Suppressor macrophage (primary cell): ENCODE results near the gene PLAAT5.

Experiments
- DNase-seq, 4 experiments: peaks; one replicate each; pipeline ENCODE4 v3.0.0-alpha.2; 2020 to 2022

Gene PLAAT5

DNA sequence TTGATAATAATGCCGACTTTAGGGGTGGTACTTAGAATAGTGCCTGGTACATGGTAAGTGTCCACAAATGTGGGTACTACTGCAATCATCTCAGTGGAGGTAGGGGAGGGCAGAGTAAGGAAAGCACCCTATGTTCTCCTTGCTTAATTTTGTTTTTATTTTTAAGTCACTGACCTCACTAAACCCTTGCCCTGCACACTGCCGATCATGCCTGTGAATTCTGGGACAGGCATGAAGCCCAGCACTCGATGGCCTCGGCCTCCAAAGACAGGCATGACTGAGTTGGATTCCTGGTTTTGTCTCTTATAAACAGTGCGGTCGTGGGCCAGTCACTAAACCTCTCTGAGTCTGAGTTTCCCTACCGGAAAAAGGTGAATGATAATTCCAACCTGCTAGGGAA, 21.8 kb upstream of the PLAAT5 start:
- no peak for DNase-seq

DNA sequence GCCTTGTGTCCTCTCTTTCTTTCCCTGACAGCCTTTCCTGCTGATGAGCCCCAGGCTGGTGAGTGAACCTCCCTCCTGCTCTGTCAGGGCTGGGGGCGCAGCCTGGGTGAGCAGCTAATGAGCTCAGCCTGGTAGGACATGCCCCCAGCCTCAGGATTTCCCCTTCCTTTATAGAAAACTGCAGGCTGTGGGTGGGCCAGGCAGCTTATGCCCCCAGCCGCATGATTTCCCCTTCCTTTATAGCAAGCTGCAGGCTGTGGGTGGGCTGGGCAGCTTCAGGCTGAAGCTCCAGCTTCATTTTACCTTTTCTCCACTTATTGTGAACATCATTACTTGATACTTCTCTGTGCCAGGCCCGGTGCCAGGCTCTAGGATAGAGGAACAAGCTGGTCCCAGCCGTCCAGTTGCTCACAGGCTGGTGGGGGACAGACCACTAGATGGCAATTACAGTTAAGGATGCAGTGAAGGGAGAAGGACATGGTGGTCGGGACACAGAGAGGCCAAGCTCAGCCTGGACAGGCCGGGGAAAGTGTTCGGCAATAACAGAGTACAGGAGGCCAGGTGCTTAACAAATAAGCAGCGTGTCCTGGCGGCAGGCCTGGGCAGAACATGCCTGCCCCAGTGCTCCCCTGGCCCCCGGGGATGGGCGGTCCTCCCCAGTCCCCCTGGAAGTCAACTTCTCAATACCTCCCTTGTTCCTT, 20.2 kb upstream of the PLAAT5 start:
- peak in 2 of 4 experiments; percentile 20 for DNase-seq

DNA sequence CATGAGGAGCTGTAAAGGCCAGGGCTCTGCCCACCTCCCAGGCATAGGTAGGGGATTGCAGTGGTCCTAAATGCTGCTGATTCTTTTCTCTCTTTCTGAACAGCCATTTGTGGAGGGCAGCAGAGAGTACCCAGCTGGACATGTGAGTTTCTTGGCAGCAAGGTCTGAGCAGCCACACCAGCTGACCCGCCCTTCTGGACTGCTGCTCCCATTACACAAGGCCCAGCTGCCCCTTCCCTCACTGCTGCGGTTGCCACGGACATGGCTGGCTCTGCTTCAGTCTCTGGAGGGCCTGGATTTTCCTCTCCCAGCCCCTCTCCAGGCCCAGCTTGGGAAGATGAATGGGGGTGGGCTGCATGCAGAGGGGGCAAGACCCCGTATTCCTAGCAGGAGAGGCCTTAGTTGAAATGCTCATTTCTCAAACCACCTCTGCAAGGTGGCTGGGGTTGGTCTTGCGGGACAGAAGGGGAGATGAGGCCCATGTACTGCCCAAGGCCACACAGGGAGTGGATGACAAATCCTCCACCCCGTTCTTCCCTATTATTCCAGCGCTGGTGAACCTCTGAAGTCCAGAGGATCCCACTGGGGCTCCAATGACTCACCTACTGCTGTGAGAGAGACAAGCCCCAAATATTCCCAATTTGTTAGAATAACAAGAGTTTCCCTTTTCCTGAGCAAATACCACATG, 19.5 kb upstream of the PLAAT5 start:
- no peak for DNase-seq

DNA sequence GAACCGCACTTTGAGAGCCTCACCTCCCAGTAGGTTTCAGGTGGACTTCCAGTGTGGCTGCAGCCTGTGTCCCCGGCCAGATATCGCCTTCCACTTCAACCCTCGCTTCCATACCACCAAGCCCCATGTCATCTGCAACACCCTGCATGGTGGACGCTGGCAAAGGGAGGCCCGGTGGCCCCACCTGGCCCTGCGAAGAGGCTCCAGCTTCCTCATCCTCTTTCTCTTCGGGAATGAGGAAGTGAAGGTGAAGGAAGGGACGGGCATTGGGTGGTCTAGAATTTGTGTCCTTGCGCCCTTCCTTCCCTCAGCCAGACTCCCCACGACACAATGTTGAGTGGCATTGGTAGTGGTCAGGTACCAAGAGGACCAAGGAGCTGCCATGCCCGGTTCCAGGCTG, 17.8 kb upstream of the PLAAT5 start:
- DNase-seq = peak in 1 of 4 experiments; percentile 13

DNA sequence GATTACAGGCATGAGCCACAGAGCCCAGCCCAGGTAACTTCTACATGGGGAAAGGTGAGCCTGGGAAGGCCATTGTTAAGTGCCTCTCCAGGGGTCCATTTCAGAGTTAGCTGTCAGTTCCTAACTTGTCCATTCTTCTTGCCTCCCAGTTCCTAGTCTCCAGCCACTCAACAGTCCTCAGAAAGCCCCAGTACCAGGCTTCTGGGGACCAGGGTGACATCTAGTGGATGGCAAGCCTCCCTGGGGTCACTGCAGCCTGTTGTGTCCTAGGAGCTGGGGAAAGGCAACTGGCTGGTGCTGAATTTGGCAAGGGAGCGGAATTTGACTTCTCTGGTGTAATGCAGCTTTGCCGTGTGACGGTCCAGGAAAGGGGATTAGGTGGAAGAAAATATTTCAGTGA, 17.0 kb upstream of the PLAAT5 start:
- DNase-seq = peak; percentile 62 to 76 (median 73)

DNA sequence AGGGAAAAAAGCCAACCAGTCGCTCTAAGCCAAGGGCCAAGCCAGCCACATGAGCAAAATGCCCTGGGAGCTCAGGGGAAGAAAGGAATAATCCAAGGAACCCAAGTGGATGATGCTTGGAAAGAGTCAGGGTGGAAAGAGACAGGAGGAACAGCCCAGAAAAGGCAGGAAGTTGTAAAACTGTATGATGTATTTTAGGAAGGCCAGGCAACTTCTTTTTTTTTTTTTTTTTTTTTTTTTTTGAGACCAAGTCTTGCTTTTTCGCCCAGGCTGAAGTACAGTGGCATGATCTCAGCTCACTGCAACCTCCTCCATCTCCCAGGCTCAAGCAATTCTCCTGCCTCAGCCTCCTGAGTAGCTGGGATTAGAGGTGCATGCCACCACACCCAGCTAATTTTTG, 16.5 kb upstream of the PLAAT5 start:
- peak in 3 of 4 experiments; percentile 26 to 64 (median 52) for DNase-seq

DNA sequence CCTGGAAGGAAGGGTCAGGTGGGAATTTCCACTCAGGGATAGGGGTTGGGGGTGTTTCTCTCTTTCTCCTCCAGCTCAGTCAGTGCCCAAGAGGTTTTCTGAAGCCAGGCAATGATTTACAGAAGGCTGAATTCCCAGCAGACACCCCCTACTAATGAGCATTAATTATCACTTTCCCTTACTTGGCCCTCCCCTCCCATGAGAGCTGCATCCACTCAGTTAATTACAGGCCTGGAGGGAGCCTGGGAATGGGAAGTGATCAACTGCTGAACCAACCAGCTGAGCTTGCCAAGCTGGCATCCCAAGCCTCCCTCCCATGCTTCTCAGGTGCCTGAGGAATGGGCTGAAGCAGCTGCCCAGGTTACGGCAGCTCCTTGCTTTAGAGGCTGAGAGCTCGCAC, 15.9 kb upstream of the PLAAT5 start:
- no peak for DNase-seq

DNA sequence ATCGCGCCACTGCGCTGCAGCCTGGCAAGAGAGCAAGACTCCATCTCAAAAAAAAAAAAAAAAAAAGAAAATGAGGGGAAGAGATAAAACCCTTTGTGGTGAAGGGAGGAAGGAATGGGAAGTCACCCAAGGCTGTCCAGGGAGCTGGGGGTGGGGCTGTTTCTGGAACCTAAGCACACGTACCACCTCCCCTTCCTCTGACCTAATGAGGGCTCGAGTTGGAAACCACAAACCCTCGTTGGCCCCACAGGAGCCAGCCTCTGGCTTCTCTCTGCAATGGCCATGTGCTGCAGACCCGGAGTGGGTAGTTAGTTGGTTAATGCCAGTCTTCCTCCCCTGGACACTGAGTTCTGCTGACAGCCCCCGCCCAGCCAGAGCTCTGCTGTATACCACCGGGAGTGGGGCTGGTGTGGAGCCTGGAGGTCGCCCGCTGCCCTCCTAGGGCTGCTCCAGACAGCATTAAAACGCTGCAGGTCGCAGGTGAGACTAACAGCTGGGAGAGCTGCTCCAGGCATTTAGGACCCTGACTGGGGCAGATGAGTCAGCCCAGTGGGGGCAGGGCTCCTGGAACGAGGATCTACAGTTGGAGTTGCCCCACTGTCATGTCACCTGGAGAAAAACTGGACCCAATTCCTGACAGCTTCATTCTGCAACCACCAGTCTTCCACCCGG, 15.0 kb upstream of the PLAAT5 start, which contains the start of gene LGALS12:
TSS of gene LGALS12 (plus strand) at position 228 of the 672 bp plus-strand sequence. CDS start at position 603, 375 bp downstream.
- DNase-seq = peak; percentile 52 to 73 (median 68)

DNA sequence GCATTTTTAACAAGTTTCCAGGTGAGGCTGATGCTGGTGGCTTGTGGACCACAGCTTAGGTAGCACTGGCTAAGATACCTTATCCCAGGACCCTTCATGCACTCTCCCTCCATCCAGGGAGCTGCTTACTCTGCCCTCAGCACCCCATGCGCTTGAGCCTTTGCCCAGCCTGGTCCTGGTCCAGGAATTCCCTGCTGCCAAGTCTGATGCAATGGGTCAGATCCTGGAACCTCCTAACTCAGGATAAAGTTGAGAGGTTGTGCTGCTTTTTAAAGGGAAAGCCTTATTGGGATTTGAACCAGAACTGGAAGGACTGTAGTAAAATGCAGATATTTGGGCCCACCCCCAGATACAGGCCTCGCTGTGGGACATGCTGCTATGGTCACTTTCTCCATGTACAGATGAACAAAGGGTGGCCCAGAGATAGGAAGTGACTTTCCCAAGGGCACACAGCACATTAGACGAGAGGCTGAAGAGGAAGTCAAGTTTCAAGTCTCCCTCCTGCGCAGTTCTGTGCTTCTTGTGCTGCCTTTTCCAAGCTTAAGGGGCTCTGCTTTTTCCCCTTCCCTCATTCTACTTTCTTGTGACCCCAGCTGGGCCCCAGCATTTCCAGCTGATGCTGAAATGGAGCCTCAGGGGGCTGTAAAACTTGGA, 14.1 kb upstream of the PLAAT5 start:
- peak in 3 of 4 experiments; percentile 28 to 47 (median 34) for DNase-seq

DNA sequence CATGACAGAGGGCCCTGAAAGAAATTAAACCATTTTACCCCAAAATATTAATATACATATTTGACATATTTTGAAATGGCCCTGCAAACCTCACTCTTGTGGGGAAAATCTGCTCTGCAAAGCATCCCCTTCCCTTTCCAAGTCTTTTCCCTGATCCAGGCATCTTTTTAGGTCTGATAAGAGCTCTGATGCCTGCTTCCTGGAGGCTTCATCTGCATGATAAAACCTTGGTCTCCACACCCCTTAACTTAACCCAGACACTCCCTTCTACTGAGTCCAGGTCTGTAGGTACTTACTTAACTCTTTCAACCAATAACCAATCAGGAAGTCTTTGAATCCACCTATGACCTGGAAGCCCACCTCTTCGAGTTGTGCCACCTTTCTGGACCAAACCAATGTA, 13.1 kb upstream of the PLAAT5 start:
- DNase-seq = no peak

DNA sequence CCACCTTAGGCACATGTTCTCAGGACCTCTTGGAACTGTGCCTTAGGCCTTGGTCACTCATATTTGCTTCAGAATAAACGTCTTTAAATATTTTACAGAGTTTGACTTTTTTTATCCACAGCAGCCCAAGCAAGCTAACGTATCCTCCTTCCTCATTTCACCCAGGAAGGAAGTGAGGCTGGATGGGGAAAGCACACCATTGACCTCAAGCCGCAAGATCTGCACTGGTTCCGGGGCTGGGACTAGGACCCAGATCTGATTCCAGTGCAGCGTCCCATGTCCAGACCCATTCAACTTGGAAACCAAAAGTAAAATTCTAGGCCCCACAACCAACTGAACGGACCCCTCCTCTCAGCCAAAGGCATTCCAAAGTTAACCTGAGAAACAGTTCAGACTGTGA, 12.5 kb upstream of the PLAAT5 start:
- DNase-seq = peak; percentile 73 to 88 (median 83)

DNA sequence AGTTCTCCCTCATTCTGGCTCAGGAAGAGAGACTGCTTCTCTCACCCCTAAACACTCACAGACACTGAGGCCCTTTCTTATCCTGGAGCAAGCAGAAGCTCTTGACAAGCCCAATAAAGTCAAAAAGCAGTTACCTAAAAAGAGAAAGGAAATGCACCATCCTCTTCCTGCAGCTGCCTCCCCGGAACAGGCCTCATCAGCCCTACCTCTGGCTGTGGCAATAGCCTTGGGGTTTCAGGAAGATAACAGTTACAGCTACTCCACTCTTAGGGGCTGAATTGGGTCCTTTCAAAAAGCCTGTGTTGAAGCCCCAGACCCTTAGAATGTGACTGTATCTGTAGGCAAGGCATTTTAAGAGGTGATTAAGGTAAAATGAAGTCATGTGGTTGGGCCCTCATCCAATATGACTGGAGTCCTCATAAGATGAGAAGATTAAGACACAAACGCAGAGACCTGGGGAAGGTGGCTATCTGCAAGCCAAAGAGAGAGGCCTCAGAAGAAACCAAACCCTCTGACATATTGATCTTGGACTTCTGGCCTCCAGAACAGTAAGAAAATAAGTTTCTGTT, 11.4 kb upstream of the PLAAT5 start:
- DNase-seq = no peak

DNA sequence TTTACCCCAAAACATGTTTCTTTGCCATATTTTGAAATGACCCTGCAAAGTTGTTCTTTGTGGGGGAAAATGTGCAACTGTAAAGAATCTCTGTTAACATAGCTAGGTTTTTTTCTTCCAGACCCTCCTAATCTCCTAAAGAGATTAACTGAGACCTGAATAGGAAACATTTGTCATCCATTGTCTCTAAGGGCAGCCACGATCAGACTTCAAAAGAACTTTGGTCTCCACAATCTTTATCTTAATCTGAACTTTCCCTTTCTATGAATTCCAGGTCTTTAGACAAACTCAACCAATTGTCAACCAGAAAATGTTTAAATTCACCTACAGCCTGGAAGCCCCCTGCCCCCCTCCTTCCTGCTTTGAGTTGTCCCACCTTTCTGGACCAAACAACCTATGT, 10.3 kb upstream of the PLAAT5 start:
- no peak for DNase-seq

DNA sequence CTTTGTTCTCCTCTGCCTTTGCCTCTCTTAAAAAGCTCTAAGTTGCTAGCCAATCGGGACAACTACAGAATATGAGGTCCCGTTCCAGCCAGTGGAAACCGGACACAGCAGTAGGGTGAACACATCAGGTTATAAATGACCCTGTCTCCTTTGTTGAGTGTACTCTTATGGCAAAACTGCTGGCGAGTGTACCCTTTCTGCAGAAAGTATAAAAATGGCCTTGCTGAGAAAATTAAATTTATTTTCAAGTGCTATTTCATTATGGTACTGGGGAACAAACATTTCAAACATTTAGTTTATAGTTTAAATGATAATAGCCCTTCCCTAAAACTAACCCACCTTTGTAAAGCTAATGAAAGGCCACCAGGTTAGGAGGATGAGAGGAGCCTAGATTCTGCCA, 8.9 kb upstream of the PLAAT5 start:
- no peak for DNase-seq

DNA sequence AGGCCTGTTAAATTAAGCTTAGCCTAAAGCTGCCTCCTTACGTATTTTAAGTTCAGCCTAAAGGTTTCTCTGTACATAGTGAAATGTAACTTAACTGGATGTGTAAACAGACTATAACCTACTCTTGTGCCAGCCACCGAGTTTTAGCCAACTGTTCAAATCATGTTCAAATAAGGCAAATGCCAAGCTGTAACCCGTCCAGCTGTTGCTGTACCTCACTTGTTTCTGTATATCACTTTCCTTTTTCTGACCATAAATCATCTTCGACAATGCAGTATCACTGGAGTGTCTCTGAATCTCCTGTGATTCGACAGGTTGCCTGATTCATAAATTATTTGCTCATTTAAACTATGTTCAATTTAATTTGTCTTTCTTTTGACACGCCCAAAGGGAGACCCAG, 4.0 kb upstream of the PLAAT5 start:
- no peak for DNase-seq

DNA sequence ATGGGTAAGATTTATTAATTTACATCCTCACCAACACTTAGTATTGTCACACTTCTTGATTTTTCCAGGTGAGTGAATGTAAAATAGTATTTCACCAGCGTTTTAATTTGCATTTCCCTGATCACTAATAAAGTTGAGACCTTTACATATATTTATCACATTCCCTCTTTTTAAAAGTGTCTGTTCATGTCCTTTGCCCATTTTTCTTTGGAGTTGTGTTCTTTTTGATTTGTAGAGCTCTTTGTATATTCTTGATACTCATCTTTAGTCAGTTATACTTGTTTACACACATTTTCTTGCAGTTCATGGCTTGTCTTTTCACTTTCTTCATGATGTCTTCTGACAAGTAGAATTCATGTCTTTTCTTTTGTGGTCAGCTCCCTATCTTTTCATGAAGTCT, 2.2 kb upstream of the PLAAT5 start:
- no peak for DNase-seq

DNA sequence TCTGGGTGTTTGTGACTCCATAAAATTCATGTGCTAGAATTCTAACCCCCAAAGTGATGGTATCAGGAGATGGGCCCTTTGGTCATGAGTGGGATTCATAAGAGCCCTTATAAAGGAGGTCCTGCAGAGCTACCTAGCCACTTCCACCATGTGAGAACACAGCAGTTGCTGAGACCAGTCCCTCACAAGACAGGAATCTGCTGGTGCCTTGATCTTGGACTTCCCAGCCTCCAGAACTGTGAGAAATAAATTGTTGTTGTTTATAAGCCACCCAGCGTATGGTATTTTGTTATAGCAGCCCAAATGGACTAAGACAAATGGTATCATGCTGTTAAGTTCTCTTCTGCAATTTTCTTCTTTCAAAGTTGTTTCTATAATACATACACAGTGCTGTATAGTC, 1.5 kb upstream of the PLAAT5 start:
- DNase-seq = no peak

DNA sequence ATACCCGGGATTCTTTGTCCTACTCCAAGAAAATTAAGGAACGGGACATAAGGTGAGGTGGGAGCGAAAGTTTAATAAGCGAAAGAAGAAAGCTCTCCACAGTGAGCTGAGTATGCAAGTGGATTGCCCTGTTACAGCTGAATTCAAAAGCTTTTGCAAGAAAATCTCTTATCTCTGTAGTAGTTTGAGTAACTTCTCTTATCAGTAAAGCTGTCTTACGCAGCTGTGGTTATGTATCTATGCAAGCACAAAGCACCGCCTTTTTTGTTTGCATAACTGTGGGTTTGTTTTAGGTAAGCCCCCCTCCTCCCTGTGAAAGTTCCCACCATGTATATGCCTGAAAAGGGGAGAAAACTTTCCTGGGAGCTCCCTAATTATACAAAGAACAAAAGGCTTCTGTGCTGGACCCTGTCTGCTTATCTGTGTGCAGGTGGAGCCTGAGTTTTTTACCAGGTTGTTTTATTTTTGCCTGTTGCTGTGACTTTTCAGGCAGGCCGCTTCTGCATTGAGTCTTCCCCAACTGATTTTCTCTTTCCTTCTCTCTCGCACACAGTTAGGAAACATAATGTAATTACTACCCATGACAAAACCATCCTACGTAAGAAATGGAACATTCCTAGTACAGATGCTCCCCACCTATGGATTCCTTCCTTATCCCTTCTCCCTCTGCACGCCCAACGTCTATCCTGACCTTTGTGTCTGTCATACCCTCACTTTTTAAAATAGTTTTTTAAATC, 837 bp upstream of the PLAAT5 start:
- DNase-seq = no peak

DNA sequence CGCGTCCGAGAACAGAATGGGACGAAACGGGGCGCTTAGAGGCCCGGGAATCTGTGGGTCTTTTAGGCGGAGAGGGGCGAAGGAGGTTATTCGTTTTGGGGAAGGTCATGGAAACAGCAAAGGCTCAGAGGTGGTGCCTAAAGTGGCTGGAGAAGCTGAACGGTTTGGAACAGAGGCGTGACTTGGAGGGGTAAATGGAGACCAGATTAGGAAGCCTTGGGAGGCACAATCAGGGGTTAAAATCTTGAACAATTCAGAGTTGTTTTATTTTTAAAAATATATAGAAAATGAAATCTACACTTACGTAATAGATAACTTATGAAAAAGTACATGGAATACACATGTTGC, 247 bp upstream of the PLAAT5 start:
- no peak for DNase-seq

DNA sequence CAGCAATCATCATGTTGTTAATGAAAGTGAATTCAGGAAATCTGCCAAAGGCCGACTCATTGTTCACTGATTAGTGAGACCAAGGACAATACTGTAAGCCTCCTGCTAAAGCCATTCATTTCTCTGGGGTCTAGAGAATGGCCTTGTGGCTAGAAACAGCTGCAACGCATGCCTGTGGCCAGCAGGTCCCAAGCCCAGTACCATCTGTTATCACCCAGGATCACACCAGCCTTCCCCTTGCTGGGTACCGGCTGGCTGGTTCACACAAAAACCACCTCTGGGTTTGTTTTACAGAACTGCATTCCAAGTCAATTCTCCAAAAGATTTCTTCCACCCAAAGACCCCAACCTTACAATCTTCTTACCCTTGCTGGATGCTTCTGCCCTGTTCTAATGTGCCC, 1.1 kb downstream of the PLAAT5 start:
- DNase-seq = no peak

DNA sequence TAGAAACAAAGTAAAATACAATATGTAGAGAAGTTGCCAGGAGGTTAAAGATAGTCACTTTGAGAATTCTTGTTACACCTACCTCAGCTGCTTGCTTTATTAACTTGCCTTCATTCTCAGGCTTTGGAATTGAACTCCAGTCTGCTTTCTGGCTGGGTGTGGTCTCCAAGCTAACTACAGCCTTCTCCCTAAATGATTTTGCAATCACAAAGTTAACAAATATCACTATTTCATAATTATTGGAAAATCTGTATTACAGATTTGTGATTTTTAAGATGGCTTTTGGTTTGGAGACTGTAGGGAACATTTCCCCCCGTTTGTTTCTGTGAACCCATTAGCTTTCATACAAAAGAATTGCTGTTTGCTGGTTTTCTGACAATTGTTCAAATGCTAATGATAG, 2.2 kb downstream of the PLAAT5 start:
- no peak for DNase-seq

DNA sequence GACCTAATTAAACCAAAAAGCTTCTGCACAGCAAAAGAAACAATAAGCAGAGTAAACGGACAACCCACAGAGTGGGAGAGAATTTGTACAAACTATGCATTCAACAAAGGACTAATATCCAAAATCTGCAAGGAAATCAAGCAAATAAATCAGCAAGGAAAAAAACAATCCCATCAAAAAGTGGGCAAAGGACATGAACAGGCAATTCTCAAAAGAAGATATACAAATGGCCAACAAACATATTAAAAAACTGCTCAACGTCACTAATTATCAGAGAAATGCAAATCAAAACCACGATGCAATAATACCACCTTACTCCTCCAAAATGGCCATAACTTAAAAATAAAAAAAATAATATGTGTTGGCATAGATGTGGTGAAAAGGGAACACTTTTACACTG, 5.2 kb downstream of the PLAAT5 start:
- no peak for DNase-seq
